ENCODE results near the gene AREG.

Gene AREG

GRCh38 chr4:74455361-74456055 lies 10.6 kb downstream of the AREG start:
- no peak for TF ChIP-seq CTCF (IDR thresholded peaks at IDR 0.05; ENCODE audit: low read depth, low read length, missing control alignments)
- no peak overlapping the region for H3K4me3 ChIP-seq (replicated peaks; ENCODE audit: low read depth, low read length)
- DNase-seq (ENCODE audit: extremely low read depth, low read depth), result no peak

GRCh38 chr4:74456056-74456744 lies 11.3 kb downstream of the AREG start:
- no peak for TF ChIP-seq CTCF (IDR thresholded peaks at IDR 0.05; ENCODE audit: low read depth, low read length, missing control alignments)
- H3K4me3 ChIP-seq (replicated peaks; ENCODE audit: low read depth, low read length), result no peak overlapping the region
- DNase-seq (ENCODE audit: extremely low read depth, low read depth), result no peak

- no peak for DNase-seq (ENCODE audit: extremely low read depth, low read depth)
- H3K4me3 ChIP-seq (replicated peaks; ENCODE audit: low read depth, low read length), result no peak overlapping the region
- no peak for TF ChIP-seq CTCF (IDR thresholded peaks at IDR 0.05; ENCODE audit: low read depth, low read length, missing control alignments)
Measured at GRCh38 chr4:74456849-74457395, 12.0 kb downstream of the AREG start.

- DNase-seq (ENCODE audit: extremely low read depth, low read depth), result no peak
- H3K4me3 ChIP-seq (replicated peaks; ENCODE audit: low read depth, low read length), result no peak overlapping the region
- TF ChIP-seq CTCF (IDR thresholded peaks at IDR 0.05; ENCODE audit: low read depth, low read length, missing control alignments), result no peak
Measured at GRCh38 chr4:74460833-74461232, 15.9 kb downstream of the AREG start.

- no peak overlapping the region for H3K4me3 ChIP-seq (replicated peaks; ENCODE audit: low read depth, low read length)
- no peak for DNase-seq (ENCODE audit: extremely low read depth, low read depth)
- TF ChIP-seq CTCF (IDR thresholded peaks at IDR 0.05; ENCODE audit: low read depth, low read length, missing control alignments), result no peak
Measured at GRCh38 chr4:74463123-74463522, 18.2 kb downstream of the AREG start.

GRCh38 chr4:74464291-74464690 lies 19.4 kb downstream of the AREG start:
- TF ChIP-seq CTCF (IDR thresholded peaks at IDR 0.05; ENCODE audit: low read depth, low read length, missing control alignments), result no peak
- DNase-seq (ENCODE audit: extremely low read depth, low read depth), result no peak
- H3K4me3 ChIP-seq (replicated peaks; ENCODE audit: low read depth, low read length), result no peak overlapping the region

Data from HFF-Myc (cell line).